HEK293T (cell line): ENCODE measurements around the gene WNK4.

Experiments
- ARNT ChIP-seq: fragments of 450-650 bp; IDR thresholded peaks from 2 replicates; pipeline ENCODE4 v1.6.1; 2017; ENCODE audit warnings: mild to moderate bottlenecking
- CTBP1 ChIP-seq: fragments of 450-650 bp; IDR thresholded peaks from 2 replicates; pipeline ENCODE4 v1.6.1; 2016; ENCODE audit warnings: borderline replicate concordance
- ELF4 ChIP-seq: fragments of 450-650 bp; IDR thresholded peaks from 2 replicates; pipeline ENCODE4 v1.6.1; 2017; ENCODE audit warnings: antibody characterized with exemption
- FOXA1 ChIP-seq: fragments of 450-650 bp; IDR thresholded peaks from 2 replicates; pipeline ENCODE4 v1.6.1; 2016; ENCODE audit warnings: mild to moderate bottlenecking
- FOXK2 ChIP-seq: fragments of 450-650 bp; IDR thresholded peaks from 2 replicates; pipeline ENCODE4 v1.6.1; 2016; ENCODE audit warnings: mild to moderate bottlenecking
- L3MBTL2 ChIP-seq: fragments of 450-650 bp; conservative IDR thresholded peaks from 2 replicates; pipeline ENCODE4 v1.6.1; 2016; ENCODE audit warnings: mild to moderate bottlenecking
- SP1 ChIP-seq: fragments of 450-650 bp; IDR thresholded peaks from 2 replicates; pipeline ENCODE4 v1.6.1; 2017

DNA sequence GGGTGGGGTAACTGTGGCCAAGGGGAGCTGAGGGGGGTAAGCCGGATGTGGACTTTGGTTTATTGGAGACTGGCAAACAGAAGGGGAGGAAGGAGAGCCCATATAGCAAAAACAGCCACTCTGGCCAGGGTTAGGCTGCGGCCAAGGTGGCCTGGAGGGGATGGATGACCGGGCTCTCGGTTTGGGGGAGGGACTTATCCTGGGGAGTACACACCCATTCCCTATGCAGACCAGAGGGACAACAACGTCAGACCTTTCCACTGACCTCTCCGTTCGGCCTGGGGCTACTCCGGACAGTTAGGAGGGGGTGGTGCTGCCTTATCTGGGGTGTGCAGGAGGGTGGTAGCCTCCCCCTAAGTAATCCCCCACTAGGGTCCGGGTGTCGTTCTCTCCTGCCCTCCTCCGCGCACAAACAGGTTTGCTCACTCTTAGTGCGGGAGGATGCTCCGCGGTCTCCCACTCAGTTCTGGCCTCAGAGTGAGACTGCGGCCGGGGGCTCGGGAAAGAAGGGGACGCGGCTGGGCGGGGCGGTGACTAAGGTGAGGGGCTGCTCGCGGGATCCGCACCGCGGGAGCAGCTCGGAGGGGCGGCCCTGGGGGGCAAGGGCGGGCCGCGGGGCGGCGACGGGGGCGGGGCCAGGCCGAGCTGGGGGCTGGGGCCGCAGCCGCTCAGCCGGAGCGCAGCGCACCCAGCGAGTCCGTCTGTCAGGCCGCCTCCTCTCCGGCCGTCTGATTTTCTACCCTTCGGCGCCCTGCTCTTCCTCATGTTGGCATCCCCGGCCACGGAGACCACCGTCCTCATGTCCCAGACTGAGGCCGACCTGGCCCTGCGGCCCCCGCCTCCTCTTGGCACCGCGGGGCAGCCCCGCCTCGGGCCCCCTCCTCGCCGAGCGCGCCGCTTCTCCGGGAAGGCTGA lies at the start of gene WNK4:
- TF ChIP-seq ARNT = no peak
- no peak for TF ChIP-seq ELF4
- no peak for TF ChIP-seq SP1
- TF ChIP-seq FOXK2 = no peak
- TF ChIP-seq CTBP1 = no peak
- TF ChIP-seq FOXA1 = no peak
- no peak for TF ChIP-seq L3MBTL2
